GM06990 (cell line): ENCODE data around the gene SPINK13.

Experiments used
- DNase-seq: peaks from one replicate; pipeline ENCODE4 v3.0.0-alpha.2; 2011; ENCODE audit not compliant: insufficient read length; ENCODE audit errors: extremely low read depth
- H3K27me3 ChIP-seq: replicated peaks from 2 replicates; pipeline ENCODE4 v1.6.0; 2011; ENCODE audit warnings: low read length; ENCODE audit not compliant: control insufficient read depth, insufficient read depth
- H3K36me3 ChIP-seq: 2 replicates; pipeline ENCODE4 v1.5.1; 2011; ENCODE audit warnings: low read length; ENCODE audit not compliant: control insufficient read depth, insufficient read depth
- H3K4me3 ChIP-seq: replicated peaks from 2 replicates; pipeline ENCODE4 v1.5.1; 2011; ENCODE audit warnings: low read depth, mild to moderate bottlenecking, control low read depth, low read length
- CTCF ChIP-seq: IDR thresholded peaks from 2 replicates; pipeline ENCODE4 v1.5.1; 2011; ENCODE audit warnings: low read length, control low read depth, mild to moderate bottlenecking, inconsistent platforms; ENCODE audit not compliant: insufficient read depth, poor library complexity, severe bottlenecking

Gene SPINK13

GRCh38 chr5:148230240-148230639, 38.4 kb upstream of the SPINK13 start:
- DNase-seq, result no peak

GRCh38 chr5:148237785-148238417, 30.7 kb upstream of the SPINK13 start:
- no peak for TF ChIP-seq CTCF

More at GRCh38 chr5:148230240-148230639, 38.4 kb upstream of the SPINK13 start:
- H3K27me3 ChIP-seq, result no peaks in the 10 kb centered on the region
- H3K36me3 ChIP-seq, result no peaks in the 10 kb centered on the region
- TF ChIP-seq CTCF, result no peak
- H3K4me3 ChIP-seq, result no peak overlapping the region

GRCh38 chr5:148238418-148238794, 30.2 kb upstream of the SPINK13 start, which contains the start of gene MARCOL:
Gene MARCOL, plus strand, starts transcription at chr5:148238525. Its CDS starts 73 bp downstream, at chr5:148238598.
- H3K27me3 ChIP-seq, result no peaks in the 10 kb centered on the region
- no peak for TF ChIP-seq CTCF
- no peak within 1 kb of the TSS for H3K4me3 ChIP-seq
- DNase-seq, result no peak
- no peaks in the 10 kb centered on the region for H3K36me3 ChIP-seq

More at GRCh38 chr5:148237785-148238417, 30.7 kb upstream of the SPINK13 start:
- no peak overlapping the region for H3K4me3 ChIP-seq
- no peaks in the 10 kb centered on the region for H3K27me3 ChIP-seq
- H3K36me3 ChIP-seq, result no peaks in the 10 kb centered on the region
- no peak for DNase-seq

- TF ChIP-seq CTCF, result no peak
- DNase-seq, result no peak
- no peaks in the 10 kb centered on the region for H3K36me3 ChIP-seq
- H3K4me3 ChIP-seq, result no peak overlapping the region
- no peaks in the 10 kb centered on the region for H3K27me3 ChIP-seq
Measured at GRCh38 chr5:148248894-148249293, 19.7 kb upstream of the SPINK13 start.

- H3K27me3 ChIP-seq, result no peaks in the 10 kb centered on the region
- no peak for TF ChIP-seq CTCF
- no peak for DNase-seq
- no peaks in the 10 kb centered on the region for H3K36me3 ChIP-seq
- H3K4me3 ChIP-seq, result no peak overlapping the region
Measured at GRCh38 chr5:148255456-148255855, 13.1 kb upstream of the SPINK13 start.

GRCh38 chr5:148259288-148259687, 9.3 kb upstream of the SPINK13 start:
- no peak for DNase-seq
- Histone ChIP-seq H3K4me3 (no peak overlapping the region), H3K27me3 (no peaks in the 10 kb centered on the region), H3K36me3 (no peaks in the 10 kb centered on the region)
- no peak for TF ChIP-seq CTCF
